SK-N-SH (cell line): Measurements from ENCODE around the gene C1orf159. TPM values are rescaled to one million over a fixed set of nuclear protein-coding genes. Genes with fewer than 3 reads are reported as not detected.

Experiments
- CTCF ChIA-PET: fragments of 300-600, 350-600 bp; formaldehyde crosslinking; extraction: SDS; loops from one replicate; lab custom pipeline; 2021; lab: Yijun Ruan, JAX
- POLR2A ChIA-PET: fragments of 350-600 bp; sonication (Branson Sonifier 250); formaldehyde crosslinking; extraction: SDS; loops from one replicate; lab custom pipeline; 2020; ENCODE audit warnings: antibody characterized with exemption, inconsistent platforms; lab: Yijun Ruan, JAX
- DNase-seq: peaks from one replicate; pipeline ENCODE4 v3.0.0; 2012
- H2AFZ ChIP-seq: fragments of 200-600 bp; sonication (generic); 2 replicates; pipeline ENCODE4 v1.8.1; 2016; ENCODE audit warnings: antibody characterized with exemption, mild to moderate bottlenecking, low read depth
- H3F3A ChIP-seq: fragments of 200-600 bp; sonication (generic); replicated peaks from 2 replicates; pipeline ENCODE3; 2016; ENCODE audit warnings: antibody characterized with exemption, mild to moderate bottlenecking; ENCODE audit not compliant: insufficient read depth
- H3K27ac ChIP-seq, 2 experiments: fragments of 200-500 bp in 1 of 2; fragments of 200-600 bp in 1 of 2; sonication (Bioruptor generic) in 1 of 2; sonication (generic), shearing (Covaris generic) in 1 of 2; 2 replicates each; pipeline versions ENCODE4 v1.5.1 to v1.6.1; 2014 to 2016; ENCODE audit warnings: low read depth in 2 of 2, inconsistent platforms in 1 of 2, low read length in 1 of 2, mild to moderate bottlenecking in 1 of 2, mixed read lengths in 1 of 2
- H3K27me3 ChIP-seq: fragments of 200-600 bp; sonication (generic), shearing (Covaris generic); 2 replicates; pipeline ENCODE4 v1.6.1; 2016; ENCODE audit warnings: mixed run types; ENCODE audit not compliant: insufficient read depth
- H3K36me3 ChIP-seq, 2 experiments: fragments of 200-500 bp in 1 of 2; fragments of 200-600 bp in 1 of 2; sonication (Bioruptor generic) in 1 of 2; sonication (generic) in 1 of 2; replicated peaks in 1 of 2; 2 replicates each; pipeline versions ENCODE3 to v1.5.1; 2014 to 2016; ENCODE audit warnings: low read length in 1 of 2, mild to moderate bottlenecking in 1 of 2; ENCODE audit not compliant: insufficient read depth in 2 of 2, control insufficient read depth in 1 of 2
- H3K4me1 ChIP-seq, 2 experiments: fragments of 200-500 bp in 1 of 2; fragments of 200-600 bp in 1 of 2; sonication (Bioruptor generic) in 1 of 2; sonication (generic), shearing (Covaris generic) in 1 of 2; 2 replicates each; pipeline versions ENCODE4 v1.5.1 to v1.6.1; 2014 to 2016; ENCODE audit warnings: low read depth in 1 of 2, low read length in 1 of 2, mixed run types in 1 of 2; ENCODE audit not compliant: insufficient read depth in 2 of 2, control insufficient read depth in 1 of 2
- H3K4me2 ChIP-seq: fragments of 200-600 bp; sonication (generic), shearing (Covaris generic); 2 replicates; pipeline ENCODE4 v1.6.1; 2017; ENCODE audit warnings: mixed run types
- H3K4me3 ChIP-seq, 2 experiments: fragments of 200-500 bp in 1 of 2; fragments of 200-600 bp in 1 of 2; sonication (Bioruptor generic) in 1 of 2; sonication (generic), shearing (Covaris generic) in 1 of 2; 2 replicates each; pipeline versions ENCODE4 v1.5.1 to v1.8.1; 2014 to 2016; ENCODE audit warnings: low read depth in 2 of 2, inconsistent platforms in 1 of 2, low read length in 1 of 2, mild to moderate bottlenecking in 1 of 2, mixed read lengths in 1 of 2, moderate library complexity in 1 of 2
- H3K79me2 ChIP-seq: fragments of 200-600 bp; sonication (generic); 2 replicates; pipeline ENCODE4 v1.8.1; 2017; ENCODE audit warnings: mild to moderate bottlenecking; ENCODE audit not compliant: insufficient read depth
- H3K9ac ChIP-seq: fragments of 200-600 bp; sonication (generic); 2 replicates; pipeline ENCODE4 v1.6.1; 2017; ENCODE audit warnings: mixed run types
- H3K9me2 ChIP-seq: fragments of 200-600 bp; sonication (generic); 2 replicates; pipeline ENCODE4 v1.6.1; 2017; ENCODE audit warnings: mixed run types
- H3K9me3 ChIP-seq: fragments of 200-600 bp; sonication (generic); 2 replicates; pipeline ENCODE4 v1.6.1; 2017; ENCODE audit warnings: mixed run types, mild to moderate bottlenecking, moderate library complexity
- H4K20me1 ChIP-seq: fragments of 200-600 bp; sonication (generic); 2 replicates; pipeline ENCODE4 v1.6.1; 2017; ENCODE audit warnings: mild to moderate bottlenecking, mixed run types; ENCODE audit not compliant: insufficient read depth
- CHD2 ChIP-seq: fragments of 150-350 bp; IDR thresholded peaks from 2 replicates; pipeline ENCODE4 v1.6.1; 2018; ENCODE audit warnings: low read length; ENCODE audit not compliant: partially characterized antibody
- ELF1 ChIP-seq: IDR thresholded peaks from 2 replicates; pipeline ENCODE4 v1.4.0; 2012
- EP300 ChIP-seq, 2 experiments: IDR thresholded peaks; 2 replicates each; pipeline versions ENCODE4 v1.4.0 to v1.6.1; 2012; ENCODE audit warnings: borderline replicate concordance in 1 of 2, low read depth in 1 of 2, low read length in 1 of 2
- FOXJ3 ChIP-seq: sonication (generic); formaldehyde crosslinking; IDR thresholded peaks from 2 replicates; pipeline ENCODE4 v1.5.1; 2020; ENCODE audit warnings: mild to moderate bottlenecking, missing genetic modification reagents
- FOXM1 ChIP-seq: IDR thresholded peaks from 2 replicates; pipeline ENCODE4 v1.4.0; 2012; ENCODE audit warnings: low read depth, mild to moderate bottlenecking
- GABPA ChIP-seq: IDR thresholded peaks from 2 replicates; pipeline ENCODE4 v1.4.0; 2012; ENCODE audit warnings: low read depth, mild to moderate bottlenecking
- GATA2 ChIP-seq: sonication (generic); formaldehyde crosslinking; IDR thresholded peaks from 2 replicates; pipeline ENCODE4 v1.5.0; 2020; ENCODE audit warnings: mild to moderate bottlenecking, missing genetic modification reagents
- MEF2A ChIP-seq: IDR thresholded peaks from 2 replicates; pipeline ENCODE4 v1.4.0; 2012; ENCODE audit warnings: low read depth, borderline replicate concordance
- MXI1 ChIP-seq: IDR thresholded peaks from 2 replicates; pipeline ENCODE4 v1.6.1; 2012; ENCODE audit warnings: mild to moderate bottlenecking, low read depth, low read length, improper control_type of control experiment
- NFIC ChIP-seq: IDR thresholded peaks from 2 replicates; pipeline ENCODE4 v1.4.0; 2012; ENCODE audit warnings: borderline replicate concordance
- POLR2AphosphoS5 ChIP-seq: IDR thresholded peaks from 2 replicates; pipeline ENCODE4 v1.6.1; 2012; ENCODE audit warnings: low read depth, low read length
- RCOR1 ChIP-seq: fragments of 150-350 bp; IDR thresholded peaks from 2 replicates; pipeline ENCODE4 v1.6.1; 2017; ENCODE audit warnings: antibody characterized with exemption, low read length
- RXRA ChIP-seq: IDR thresholded peaks from 2 replicates; pipeline ENCODE4 v1.4.0; 2012; ENCODE audit warnings: low read depth, mild to moderate bottlenecking, borderline replicate concordance
- TAF1 ChIP-seq: IDR thresholded peaks from 2 replicates; pipeline ENCODE4 v1.6.1; 2012; ENCODE audit warnings: low read depth, mild to moderate bottlenecking, low read length, moderate library complexity, borderline replicate concordance
- TEAD4 ChIP-seq: IDR thresholded peaks from 2 replicates; pipeline ENCODE4 v1.4.0; 2012; ENCODE audit warnings: mild to moderate bottlenecking, borderline replicate concordance; ENCODE audit not compliant: insufficient read depth
- YY1 ChIP-seq: IDR thresholded peaks from 2 replicates; pipeline ENCODE4 v1.4.0; 2012; ENCODE audit warnings: low read depth, mild to moderate bottlenecking
- WGBS: methylation state at CpG from one replicate; pipeline ENCODE4 v1.1.6; 2017; ENCODE audit warnings: low lambda C conversion rate; 5-methylcytosine and 5-hydroxymethylcytosine counted together
- polyA plus RNA-seq, 3 experiments: library from polyadenylated mRNA; depleted of rRNA; stranded (reverse); fragments of >200 nt; gene quantifications; 2 replicates each; pipeline ENCODE4 v1.2.3, GENCODE V29; 2012
- TF ChIP-seq, protein P1 (sequence below): IDR thresholded peaks from 2 replicates; pipeline ENCODE4 v1.4.0; 2012; ENCODE audit warnings: low read depth, borderline replicate concordance
- TF ChIP-seq, protein P2 (sequence below): IDR thresholded peaks from 2 replicates; pipeline ENCODE4; 2012
- TF ChIP-seq, protein P3 (sequence below): IDR thresholded peaks from 2 replicates; pipeline ENCODE4 v1.4.0; 2012; ENCODE audit warnings: low read depth

Gene C1orf159
- polyA plus RNA-seq, 1 of the 3 experiments (the other 2 are of a cell fraction), result 10.2 TPM

DNA sequence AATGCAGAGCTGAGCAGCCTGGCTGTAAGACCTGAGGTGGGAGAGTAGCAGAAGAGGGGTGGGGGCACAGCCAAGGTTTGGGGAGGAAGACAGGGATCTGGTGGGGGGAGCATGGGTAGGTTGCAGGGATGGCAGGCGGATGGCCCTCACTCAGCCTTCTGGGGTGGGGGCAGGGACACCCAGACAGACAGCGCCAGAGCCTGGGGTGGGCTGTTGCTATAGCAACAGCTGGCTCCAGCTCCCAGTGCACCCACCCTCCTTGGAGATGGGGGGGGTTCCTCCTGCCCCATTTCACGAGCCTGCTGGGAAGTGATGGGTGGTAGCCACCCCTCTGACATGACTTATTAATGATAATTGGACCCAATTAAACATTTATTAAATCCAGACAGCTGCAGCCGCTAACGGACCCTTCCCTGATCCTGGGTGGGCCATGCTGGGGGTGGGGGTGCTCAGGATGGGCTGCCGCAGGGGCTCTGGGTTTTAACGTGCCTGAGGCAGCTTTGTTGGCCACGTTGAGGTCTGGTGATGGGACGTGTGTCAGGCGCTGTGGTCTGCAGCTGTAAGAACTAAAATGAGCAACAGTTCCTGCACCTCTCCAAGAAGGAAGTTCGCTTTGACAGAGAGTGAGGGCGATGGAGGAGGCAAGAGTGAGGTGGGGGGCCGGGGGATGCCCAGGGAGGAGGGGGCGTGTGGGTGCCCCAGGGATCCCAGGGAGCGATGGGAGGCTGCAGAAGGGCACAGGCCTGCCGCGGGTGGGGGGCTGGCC, 76.6 kb downstream of the C1orf159 start:
- no peak for DNase-seq
- Histone ChIP-seq H3K79me2 (no peaks in the 10 kb centered on the region), H3K27me3 (no peaks in the 10 kb centered on the region), H3K36me3 (peaks cover 0 to 5% of the 10 kb centered on the region in 2 experiments), H3F3A (no peaks in the 10 kb centered on the region), H2AFZ (no peak overlapping the region), H3K9me2 (no peaks in the 10 kb centered on the region), H3K9me3 (no peaks in the 10 kb centered on the region), H3K9ac (no peak overlapping the region), H4K20me1 (peaks cover 26% of the 10 kb centered on the region), H3K4me1 (peaks cover 0 to 18% of the 10 kb centered on the region in 2 experiments; a peak in 1 of 4 replicates), H3K27ac (no peak overlapping the region), H3K4me2 (no peak overlapping the region), H3K4me3 (no peak overlapping the region)
- 46% methylated on average over 17 of the region's 17 CpGs for WGBS
- TF ChIP-seq ELF1 (no peak), POLR2AphosphoS5 (no peak), TAF1 (no peak), EP300 (IDR thresholded peaks at IDR 0.05; ENCODE audit: borderline replicate concordance in 1 of 2, low read depth in 1 of 2, low read length in 1 of 2) (no peak), MXI1 (no peak), FOXM1 (no peak), RXRA (no peak), YY1 (no peak), RCOR1 (no peak), CHD2 (no peak), GATA2 (CRISPR knock-in tag) (no peak)
- TF ChIP-seq, protein P1, sequence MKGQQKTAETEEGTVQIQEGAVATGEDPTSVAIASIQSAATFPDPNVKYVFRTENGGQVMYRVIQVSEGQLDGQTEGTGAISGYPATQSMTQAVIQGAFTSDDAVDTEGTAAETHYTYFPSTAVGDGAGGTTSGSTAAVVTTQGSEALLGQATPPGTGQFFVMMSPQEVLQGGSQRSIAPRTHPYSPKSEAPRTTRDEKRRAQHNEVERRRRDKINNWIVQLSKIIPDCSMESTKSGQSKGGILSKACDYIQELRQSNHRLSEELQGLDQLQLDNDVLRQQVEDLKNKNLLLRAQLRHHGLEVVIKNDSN, result no peak
- CTCF ChIA-PET, result interaction anchor here (0.8 to 4.5 kb wide), 9 partner anchors 7 to 211 kb away, joined by 3 to 43 read pairs (median 8); no protein-coding TSS in a partner anchor
- POLR2A ChIA-PET, result interaction anchor here (0.8 kb wide), 1 partner anchor 34 kb away, joined by 4 read pairs; no protein-coding TSS in a partner anchor

GRCh38 chr1:1038694-1039093, 77.2 kb downstream of the C1orf159 start:
- Histone ChIP-seq H3K4me2 (no peak overlapping the region), H2AFZ (no peak overlapping the region), H3K79me2 (no peaks in the 10 kb centered on the region), H3K9me2 (no peaks in the 10 kb centered on the region), H3K4me3 (no peak overlapping the region), H3K27me3 (no peaks in the 10 kb centered on the region), H3K9me3 (no peaks in the 10 kb centered on the region), H3K9ac (no peak overlapping the region), H3F3A (no peaks in the 10 kb centered on the region), H4K20me1 (peaks cover 29% of the 10 kb centered on the region), H3K4me1 (peaks cover 0 to 18% of the 10 kb centered on the region in 2 experiments; a peak in 1 of 4 replicates), H3K36me3 (no peaks in the 10 kb centered on the region), H3K27ac (no peak overlapping the region)
- WGBS, result 94% methylated on average over 2 of the region's 6 CpGs
- ChIA-PET POLR2A (no interaction called here), CTCF (interaction anchor here (0.8 to 4.5 kb wide), 10 partner anchors 11 to 212 kb away, joined by 3 to 43 read pairs (median 5); partner anchors contain the start of gene AGRN)
- DNase-seq, result no peak
- no peak for TF ChIP-seq GABPA
- TF ChIP-seq MXI1, result no peak
- TF ChIP-seq NFIC, result no peak
- TF ChIP-seq FOXJ3 (CRISPR knock-in tag), result no peak
- TF ChIP-seq TEAD4, result no peak
- TF ChIP-seq EP300 (IDR thresholded peaks at IDR 0.05; ENCODE audit: borderline replicate concordance in 1 of 2, low read depth in 1 of 2, low read length in 1 of 2), result no peak
- TF ChIP-seq, protein P2, sequence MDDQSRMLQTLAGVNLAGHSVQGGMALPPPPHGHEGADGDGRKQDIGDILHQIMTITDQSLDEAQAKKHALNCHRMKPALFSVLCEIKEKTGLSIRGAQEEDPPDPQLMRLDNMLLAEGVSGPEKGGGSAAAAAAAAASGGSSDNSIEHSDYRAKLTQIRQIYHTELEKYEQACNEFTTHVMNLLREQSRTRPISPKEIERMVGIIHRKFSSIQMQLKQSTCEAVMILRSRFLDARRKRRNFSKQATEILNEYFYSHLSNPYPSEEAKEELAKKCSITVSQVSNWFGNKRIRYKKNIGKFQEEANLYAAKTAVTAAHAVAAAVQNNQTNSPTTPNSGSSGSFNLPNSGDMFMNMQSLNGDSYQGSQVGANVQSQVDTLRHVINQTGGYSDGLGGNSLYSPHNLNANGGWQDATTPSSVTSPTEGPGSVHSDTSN, result no peak
- no peak for TF ChIP-seq MEF2A
- TF ChIP-seq, protein P3, sequence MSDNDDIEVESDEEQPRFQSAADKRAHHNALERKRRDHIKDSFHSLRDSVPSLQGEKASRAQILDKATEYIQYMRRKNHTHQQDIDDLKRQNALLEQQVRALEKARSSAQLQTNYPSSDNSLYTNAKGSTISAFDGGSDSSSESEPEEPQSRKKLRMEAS, result no peak
